Sigmoid colon (tissue), 4 donors: ENCODE results near the gene KMT2C.

Experiments used
- CTCF ChIP-seq, 4 experiments: fragments of 450-650 bp in 3 of 4; fragments of 200-600 bp in 1 of 4; IDR thresholded peaks; one replicate each; pipeline ENCODE4 v1.5.1; 2016 to 2019; ENCODE audit warnings: antibody characterized with exemption in 4 of 4, mild to moderate bottlenecking in 3 of 4, moderate library complexity in 2 of 4
- POLR2A ChIP-seq, 2 donors: fragments of 450-650 bp; IDR thresholded peaks; one replicate each; pipeline ENCODE4 v1.6.1; 2016; ENCODE audit warnings: antibody characterized with exemption in 2 of 2, mild to moderate bottlenecking in 2 of 2, moderate library complexity in 2 of 2
- POLR2AphosphoS5 ChIP-seq, 4 donors: sonication (generic); formaldehyde crosslinking; IDR thresholded peaks; one replicate each; pipeline ENCODE4 v1.6.1; 2017; ENCODE audit warnings: antibody characterized with exemption in 4 of 4

GRCh38 chr7:152403726-152404125, 32.1 kb downstream of the KMT2C start:
- TF ChIP-seq POLR2A (IDR thresholded peaks at IDR 0.05): no peak
- no peak for TF ChIP-seq CTCF (IDR thresholded peaks at IDR 0.05)
- no peak for TF ChIP-seq POLR2AphosphoS5 (IDR thresholded peaks at IDR 0.05)
